ENCODE results near the gene EVC. TPM values are rescaled to one million over a fixed set of nuclear protein-coding genes. Genes with fewer than 3 reads are reported as not detected.

EVC gene
- total RNA-seq, 1 donor from 2014 or later, result 9.5 TPM

- DNase-seq (ENCODE audit: low read depth) (peak; percentile 46), FAIRE-seq (no peak)
- H3K4me3 ChIP-seq (ENCODE audit: low read depth, low read length), result no peak overlapping the region
- H3K27me3 ChIP-seq (ENCODE audit: control insufficient read depth, insufficient read depth, low read length), result no peaks in the 10 kb centered on the region
- H3K36me3 ChIP-seq (ENCODE audit: control insufficient read depth, insufficient read depth, low read length), result peaks cover 5% of the 10 kb centered on the region
- TF ChIP-seq, protein P1, sequence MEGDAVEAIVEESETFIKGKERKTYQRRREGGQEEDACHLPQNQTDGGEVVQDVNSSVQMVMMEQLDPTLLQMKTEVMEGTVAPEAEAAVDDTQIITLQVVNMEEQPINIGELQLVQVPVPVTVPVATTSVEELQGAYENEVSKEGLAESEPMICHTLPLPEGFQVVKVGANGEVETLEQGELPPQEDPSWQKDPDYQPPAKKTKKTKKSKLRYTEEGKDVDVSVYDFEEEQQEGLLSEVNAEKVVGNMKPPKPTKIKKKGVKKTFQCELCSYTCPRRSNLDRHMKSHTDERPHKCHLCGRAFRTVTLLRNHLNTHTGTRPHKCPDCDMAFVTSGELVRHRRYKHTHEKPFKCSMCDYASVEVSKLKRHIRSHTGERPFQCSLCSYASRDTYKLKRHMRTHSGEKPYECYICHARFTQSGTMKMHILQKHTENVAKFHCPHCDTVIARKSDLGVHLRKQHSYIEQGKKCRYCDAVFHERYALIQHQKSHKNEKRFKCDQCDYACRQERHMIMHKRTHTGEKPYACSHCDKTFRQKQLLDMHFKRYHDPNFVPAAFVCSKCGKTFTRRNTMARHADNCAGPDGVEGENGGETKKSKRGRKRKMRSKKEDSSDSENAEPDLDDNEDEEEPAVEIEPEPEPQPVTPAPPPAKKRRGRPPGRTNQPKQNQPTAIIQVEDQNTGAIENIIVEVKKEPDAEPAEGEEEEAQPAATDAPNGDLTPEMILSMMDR (IDR thresholded peaks at IDR 0.05; ENCODE audit: insufficient read depth, low read length, severe bottlenecking), result no peak
Observed at GRCh38 chr4:5746829-5747737, 36.1 kb downstream of the EVC start.

GRCh38 chr4:5747738-5748375 lies 36.9 kb downstream of the EVC start:
- TF ChIP-seq, protein P1 (IDR thresholded peaks at IDR 0.05; ENCODE audit: insufficient read depth, low read length, severe bottlenecking), result no peak
- DNase-seq (ENCODE audit: low read depth) (peak; percentile 86), FAIRE-seq (peak; percentile 73)
- Histone ChIP-seq H3K36me3 (ENCODE audit: control insufficient read depth, insufficient read depth, low read length) (peaks cover 5% of the 10 kb centered on the region), H3K4me3 (ENCODE audit: low read depth, low read length) (no peak overlapping the region), H3K27me3 (ENCODE audit: control insufficient read depth, insufficient read depth, low read length) (no peaks in the 10 kb centered on the region)

- Histone ChIP-seq H3K36me3 (ENCODE audit: control insufficient read depth, insufficient read depth, low read length) (peaks cover 8% of the 10 kb centered on the region), H3K4me3 (ENCODE audit: low read depth, low read length) (no peak overlapping the region), H3K27me3 (ENCODE audit: control insufficient read depth, insufficient read depth, low read length) (no peaks in the 10 kb centered on the region)
- TF ChIP-seq, protein P1 (IDR thresholded peaks at IDR 0.05; ENCODE audit: insufficient read depth, low read length, severe bottlenecking), result no peak
- no peak for FAIRE-seq
- no peak for DNase-seq (ENCODE audit: low read depth)
Observed at GRCh38 chr4:5749568-5749967, 38.6 kb downstream of the EVC start.

DNA sequence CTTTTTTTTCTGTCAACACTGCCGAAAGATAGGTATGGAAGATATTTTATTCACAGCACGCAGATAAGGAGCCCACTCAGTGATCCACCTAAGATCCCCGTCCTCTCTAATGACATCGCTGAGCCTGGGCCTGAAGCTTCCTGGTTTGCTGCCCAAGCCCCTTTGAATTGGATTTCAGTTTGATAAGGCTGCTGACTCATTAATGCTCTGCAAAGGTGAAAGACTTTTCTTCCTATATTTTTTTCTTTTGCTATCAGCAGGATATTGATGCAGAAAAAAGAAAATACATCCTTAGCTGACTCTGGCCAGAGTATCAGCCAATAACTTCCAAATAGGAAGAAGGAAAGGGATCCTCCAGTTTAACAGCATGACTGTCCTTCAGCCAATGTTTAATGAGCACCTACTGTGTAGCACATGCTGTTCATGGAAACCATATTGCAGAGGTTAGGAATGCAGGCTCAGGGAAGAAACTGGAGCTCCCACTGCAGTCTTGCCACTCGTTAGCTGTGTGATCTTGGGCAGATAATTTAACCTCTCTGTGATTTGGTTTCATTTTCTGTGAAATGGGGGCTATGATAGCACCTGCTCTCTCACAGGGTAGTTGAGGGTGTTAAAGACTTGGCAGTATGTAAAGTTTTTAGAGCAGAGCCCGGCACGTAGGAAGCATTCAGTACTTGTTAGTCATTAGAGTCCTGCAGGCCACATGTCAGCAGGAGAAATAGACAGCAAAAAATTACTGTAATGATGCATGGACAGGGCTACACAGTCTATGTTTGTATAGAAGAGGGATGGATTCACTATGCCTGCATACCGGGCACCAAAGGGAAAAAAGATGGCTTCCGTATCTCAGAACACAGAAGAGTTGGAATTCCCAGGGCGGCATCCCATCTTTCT lies 39.3 kb downstream of the EVC start:
- Histone ChIP-seq H3K4me3 (ENCODE audit: low read depth, low read length) (no peak overlapping the region), H3K36me3 (ENCODE audit: control insufficient read depth, insufficient read depth, low read length) (peaks cover 13% of the 10 kb centered on the region), H3K27me3 (ENCODE audit: control insufficient read depth, insufficient read depth, low read length) (no peaks in the 10 kb centered on the region)
- TF ChIP-seq, protein P1 (IDR thresholded peaks at IDR 0.05; ENCODE audit: insufficient read depth, low read length, severe bottlenecking), result no peak
- FAIRE-seq (no peak), DNase-seq (ENCODE audit: low read depth) (no peak)

- FAIRE-seq (peak; percentile 68), DNase-seq (ENCODE audit: low read depth) (peak; percentile 15)
- H3K27me3 ChIP-seq (ENCODE audit: control insufficient read depth, insufficient read depth, low read length), result no peaks in the 10 kb centered on the region
- H3K4me3 ChIP-seq (ENCODE audit: low read depth, low read length), result no peak overlapping the region
- H3K36me3 ChIP-seq (ENCODE audit: control insufficient read depth, insufficient read depth, low read length), result peaks cover 14% of the 10 kb centered on the region
- TF ChIP-seq, protein P1 (IDR thresholded peaks at IDR 0.05; ENCODE audit: insufficient read depth, low read length, severe bottlenecking), result no peak
Observed at GRCh38 chr4:5750946-5751665, 40.1 kb downstream of the EVC start.
